IMR-90 (cell line): ENCODE results near the gene NEUROD4. TPM values are rescaled to one million over a fixed set of nuclear protein-coding genes. Genes with fewer than 3 reads are reported as not detected.

ENCODE experiments used
- ATAC-seq: fragments of 200-7000 bp; cut with Tn5 transposase; 2 replicates; pipeline ENCODE4 v1.9.1; 2020; ENCODE audit warnings: low read depth, mild to moderate bottlenecking, moderate library complexity
- BruUV-seq: library from RNA; stranded (reverse); fragments of 400-500 nt; replicated peaks from 2 replicates; lab custom pipeline; 2021; lab: Mats Ljungman, UMichigan
- CTCF ChIA-PET: fragments of 300-600 bp; formaldehyde crosslinking; extraction: SDS; loops from one replicate; lab custom pipeline; 2021; ENCODE audit warnings: antibody characterized with exemption; lab: Yijun Ruan, JAX
- POLR2A ChIA-PET: fragments of 300-600 bp; sonication (Branson Sonifier 250); formaldehyde crosslinking; loops from one replicate; lab custom pipeline; 2022; ENCODE audit warnings: antibody characterized with exemption; ENCODE audit not compliant: unreplicated experiment; lab: Charles Lee
- DNase-seq: peaks from one replicate; pipeline ENCODE4 v3.0.0; 2013
- H2AFZ ChIP-seq: replicated peaks from 2 replicates; pipeline ENCODE3; 2013; ENCODE audit warnings: low read length, mild to moderate bottlenecking; ENCODE audit not compliant: poor library complexity
- H2AK5ac ChIP-seq: 2 replicates; pipeline ENCODE4 v1.6.1; 2013; ENCODE audit warnings: low read depth, low read length, inconsistent platforms
- H2AK9ac ChIP-seq: replicated peaks from 2 replicates; pipeline ENCODE3; 2013; ENCODE audit warnings: mild to moderate bottlenecking, low read depth, low read length, moderate library complexity; ENCODE audit not compliant: poor library complexity
- H2BK120ac ChIP-seq: 2 replicates; pipeline ENCODE4 v1.6.1; 2013; ENCODE audit warnings: low read depth, low read length, inconsistent platforms
- H2BK15ac ChIP-seq: 3 replicates; pipeline ENCODE4 v1.6.1; 2013; ENCODE audit warnings: low read depth, low read length, inconsistent platforms
- H2BK20ac ChIP-seq: 2 replicates; pipeline ENCODE4 v1.6.1; 2013; ENCODE audit warnings: low read depth, mild to moderate bottlenecking, inconsistent platforms, low read length, moderate library complexity
- H2BK5ac ChIP-seq: 2 replicates; pipeline ENCODE4 v1.6.1; 2013; ENCODE audit warnings: mild to moderate bottlenecking, low read depth, low read length, inconsistent platforms; ENCODE audit not compliant: poor library complexity, severe bottlenecking
- H3K14ac ChIP-seq: replicated peaks from 2 replicates; pipeline ENCODE4 v1.6.1; 2013; ENCODE audit warnings: low read depth, low read length, inconsistent platforms
- H3K18ac ChIP-seq: 2 replicates; pipeline ENCODE4 v1.6.1; 2013; ENCODE audit warnings: low read depth, low read length, control low read depth
- H3K23ac ChIP-seq: 2 replicates; pipeline ENCODE4 v1.6.1; 2013; ENCODE audit warnings: low read depth, low read length, inconsistent platforms
- H3K27ac ChIP-seq: 2 replicates; pipeline ENCODE4 v1.5.1; 2013; ENCODE audit warnings: mild to moderate bottlenecking, control low read depth, low read length; ENCODE audit not compliant: insufficient read depth
- H3K27me3 ChIP-seq: 2 replicates; pipeline ENCODE4 v1.6.1; 2013; ENCODE audit warnings: low read length; ENCODE audit not compliant: control insufficient read depth, insufficient read depth
- H3K36me3 ChIP-seq: 2 replicates; pipeline ENCODE4 v1.6.1; 2013; ENCODE audit warnings: low read length, mixed read lengths; ENCODE audit not compliant: control insufficient read depth, insufficient read depth
- H3K4ac ChIP-seq: 2 replicates; pipeline ENCODE4 v1.6.1; 2013; ENCODE audit warnings: low read depth, low read length, inconsistent platforms
- H3K4me1 ChIP-seq: 2 replicates; pipeline ENCODE4 v1.6.1; 2013; ENCODE audit warnings: low read length, mixed read lengths; ENCODE audit not compliant: control insufficient read depth, insufficient read depth
- H3K4me2 ChIP-seq: 2 replicates; pipeline ENCODE4 v1.6.1; 2013; ENCODE audit warnings: low read depth, mild to moderate bottlenecking, control low read depth, low read length, moderate library complexity
- H3K4me3 ChIP-seq: 2 replicates; pipeline ENCODE4 v1.5.1; 2013; ENCODE audit warnings: low read depth, mild to moderate bottlenecking, control low read depth, low read length, moderate library complexity; ENCODE audit not compliant: insufficient read depth
- H3K56ac ChIP-seq: 2 replicates; pipeline ENCODE4 v1.6.1; 2013; ENCODE audit warnings: low read length, inconsistent platforms; ENCODE audit not compliant: insufficient read depth; ENCODE audit errors: extremely low read depth
- H3K79me1 ChIP-seq, 2 experiments: 2 replicates each; pipeline ENCODE4 v1.6.1; 2013; ENCODE audit warnings: low read length in 2 of 2, inconsistent platforms in 1 of 2, low read depth in 1 of 2
- H3K9ac ChIP-seq: 2 replicates; pipeline ENCODE4 v1.6.1; 2013; ENCODE audit warnings: low read depth, low read length, control low read depth
- H3K9me1 ChIP-seq: 2 replicates; pipeline ENCODE4 v1.6.1; 2013; ENCODE audit warnings: low read length, inconsistent platforms; ENCODE audit not compliant: insufficient read depth
- H3K9me3 ChIP-seq: 2 replicates; pipeline ENCODE4 v1.6.1; 2013; ENCODE audit warnings: low read length; ENCODE audit not compliant: control insufficient read depth, insufficient read depth
- H4K20me1 ChIP-seq: 2 replicates; pipeline ENCODE4 v1.6.1; 2013; ENCODE audit warnings: low read length, inconsistent platforms; ENCODE audit not compliant: insufficient read depth
- H4K5ac ChIP-seq: 2 replicates; pipeline ENCODE4 v1.6.1; 2013; ENCODE audit warnings: mild to moderate bottlenecking, low read depth, low read length, control low read depth
- H4K8ac ChIP-seq, 2 experiments: 2 replicates each; pipeline ENCODE4 v1.6.1; 2013; ENCODE audit warnings: low read depth in 2 of 2, low read length in 2 of 2, control low read depth in 1 of 2, inconsistent platforms in 1 of 2
- H4K91ac ChIP-seq: 2 replicates; pipeline ENCODE4 v1.6.1; 2013; ENCODE audit warnings: low read depth, low read length, inconsistent platforms; ENCODE audit not compliant: insufficient read depth
- BHLHE40 ChIP-seq: fragments of 150-350 bp; IDR thresholded peaks from 2 replicates; pipeline ENCODE4 v1.6.1; 2016; ENCODE audit warnings: mild to moderate bottlenecking, low read depth, low read length
- CEBPB ChIP-seq: IDR thresholded peaks from 2 replicates; pipeline ENCODE4 v1.6.1; 2012; ENCODE audit warnings: low read depth, low read length, improper control_type of control experiment
- CHD1 ChIP-seq: IDR thresholded peaks from 2 replicates; pipeline ENCODE4 v1.6.1; 2012; ENCODE audit warnings: low read depth, low read length, improper control_type of control experiment
- CTCF ChIP-seq: conservative IDR thresholded peaks from 2 replicates; pipeline ENCODE4 v1.5.1; 2012; ENCODE audit warnings: mild to moderate bottlenecking, low read depth, low read length, improper control_type of control experiment
- FOS ChIP-seq: fragments of 150-350 bp; IDR thresholded peaks from 2 replicates; pipeline ENCODE4 v1.6.1; 2016; ENCODE audit warnings: low read depth, low read length
- MAFK ChIP-seq: IDR thresholded peaks from 2 replicates; pipeline ENCODE4 v1.6.1; 2012; ENCODE audit warnings: low read depth, low read length, improper control_type of control experiment
- MAZ ChIP-seq: IDR thresholded peaks from 2 replicates; pipeline ENCODE4 v1.6.1; 2012; ENCODE audit warnings: low read depth, mild to moderate bottlenecking, low read length, improper control_type of control experiment, moderate library complexity, borderline replicate concordance
- MXI1 ChIP-seq: IDR thresholded peaks from 2 replicates; pipeline ENCODE4 v1.6.1; 2012; ENCODE audit warnings: low read depth, mild to moderate bottlenecking, low read length, moderate library complexity, borderline replicate concordance
- NFE2L2 ChIP-seq: fragments of 150-350 bp; IDR thresholded peaks from 2 replicates; pipeline ENCODE4 v1.6.1; 2016; ENCODE audit warnings: low read depth, mild to moderate bottlenecking, low read length
- POLR2A ChIP-seq: IDR thresholded peaks from 2 replicates; pipeline ENCODE4 v1.6.1; 2012; ENCODE audit warnings: mild to moderate bottlenecking, low read depth, low read length
- RAD21 ChIP-seq: IDR thresholded peaks from 2 replicates; pipeline ENCODE4 v1.6.1; 2012; ENCODE audit warnings: low read length, improper control_type of control experiment
- RCOR1 ChIP-seq: IDR thresholded peaks from 2 replicates; pipeline ENCODE4 v1.6.1; 2012; ENCODE audit warnings: mild to moderate bottlenecking, low read length, improper control_type of control experiment; ENCODE audit not compliant: insufficient replicate concordance
- RFX5 ChIP-seq: IDR thresholded peaks from 2 replicates; pipeline ENCODE4 v1.8.0; 2012; ENCODE audit warnings: low read depth, mild to moderate bottlenecking, low read length, moderate library complexity
- SMC3 ChIP-seq: fragments of 150-350 bp; IDR thresholded peaks from 2 replicates; pipeline ENCODE4 v1.6.1; 2016; ENCODE audit warnings: low read depth, mild to moderate bottlenecking, antibody characterized with exemption, low read length, moderate library complexity
- WGBS, 2 experiments: methylation state at CpG; one replicate each; pipeline versions ENCODE4 v1.1.5 to v1.1.7; 2013; ENCODE audit warnings: missing lambda C conversion rate in 2 of 2; ENCODE audit not compliant: insufficient read length in 1 of 2; ENCODE audit errors: extremely low coverage in 2 of 2; 5-methylcytosine and 5-hydroxymethylcytosine counted together
- dilution Hi-C: fragments of 300-500 bp; cut with HindIII; formaldehyde crosslinking; loops from one replicate; pipeline ENCODE4 v1.14.3; 2018; ENCODE audit warnings: low sequenced_read_pairs; ENCODE audit not compliant: unreplicated experiment
- in situ Hi-C: fragments of 300-500 bp; cut with MboI; formaldehyde crosslinking; loops from 3 replicates; pipeline ENCODE4 v1.14.3; 2019; ENCODE audit warnings: low sequenced_read_pairs, inconsistent platforms, mixed read lengths
- intact Hi-C: fragments of 100-400 bp; cut with micrococcal nuclease; formaldehyde crosslinking; loops from 2 replicates; pipeline ENCODE4 v1.10.0; 2022
- polyA plus RNA-seq, 3 experiments: library from polyadenylated mRNA; depleted of rRNA; stranded (reverse); fragments of >200 nt; gene quantifications; 2 replicates each; pipeline ENCODE4 v1.2.3, GENCODE V29; 2012; ENCODE audit warnings: low replicate concordance in 1 of 3
- total RNA-seq: library from RNA; depleted of rRNA; stranded (reverse); fragments of >200 nt; gene quantifications from 2 replicates; pipeline ENCODE4 v1.2.3, GENCODE V29; 2012
- TF ChIP-seq, protein P1 (sequence below): fragments of 150-350 bp; IDR thresholded peaks from 2 replicates; pipeline ENCODE4 v1.6.1; 2016; ENCODE audit warnings: low read depth, mild to moderate bottlenecking, low read length, moderate library complexity, borderline replicate concordance
- TF ChIP-seq, protein P2 (sequence below): fragments of 150-350 bp; IDR thresholded peaks from 2 replicates; pipeline ENCODE4 v1.6.1; 2017; ENCODE audit warnings: mild to moderate bottlenecking, antibody characterized with exemption, low read length, low read depth

Gene NEUROD4
- total and polyA plus RNA-seq, 2 of the 4 experiments (the other 2 are of a cell fraction): not detected

- no peaks in the 10 kb centered on the region for H3K9me3 ChIP-seq
- H3K14ac ChIP-seq: no peak overlapping the region
- TF ChIP-seq CTCF (no peak), NFE2L2 (no peak), MAFK (no peak), CHD1 (no peak), MAZ (no peak), MXI1 (no peak), BHLHE40 (no peak), RCOR1 (no peak), SMC3 (no peak), RFX5 (no peak), FOS (no peak), CEBPB (no peak), POLR2A (no peak), RAD21 (no peak)
- TF ChIP-seq, protein P1, sequence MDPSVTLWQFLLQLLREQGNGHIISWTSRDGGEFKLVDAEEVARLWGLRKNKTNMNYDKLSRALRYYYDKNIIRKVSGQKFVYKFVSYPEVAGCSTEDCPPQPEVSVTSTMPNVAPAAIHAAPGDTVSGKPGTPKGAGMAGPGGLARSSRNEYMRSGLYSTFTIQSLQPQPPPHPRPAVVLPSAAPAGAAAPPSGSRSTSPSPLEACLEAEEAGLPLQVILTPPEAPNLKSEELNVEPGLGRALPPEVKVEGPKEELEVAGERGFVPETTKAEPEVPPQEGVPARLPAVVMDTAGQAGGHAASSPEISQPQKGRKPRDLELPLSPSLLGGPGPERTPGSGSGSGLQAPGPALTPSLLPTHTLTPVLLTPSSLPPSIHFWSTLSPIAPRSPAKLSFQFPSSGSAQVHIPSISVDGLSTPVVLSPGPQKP: no peak
- TF ChIP-seq, protein P2, sequence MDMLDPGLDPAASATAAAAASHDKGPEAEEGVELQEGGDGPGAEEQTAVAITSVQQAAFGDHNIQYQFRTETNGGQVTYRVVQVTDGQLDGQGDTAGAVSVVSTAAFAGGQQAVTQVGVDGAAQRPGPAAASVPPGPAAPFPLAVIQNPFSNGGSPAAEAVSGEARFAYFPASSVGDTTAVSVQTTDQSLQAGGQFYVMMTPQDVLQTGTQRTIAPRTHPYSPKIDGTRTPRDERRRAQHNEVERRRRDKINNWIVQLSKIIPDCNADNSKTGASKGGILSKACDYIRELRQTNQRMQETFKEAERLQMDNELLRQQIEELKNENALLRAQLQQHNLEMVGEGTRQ: no peak
- H3K56ac ChIP-seq: no peak overlapping the region
- H3K4me2 ChIP-seq: no peak overlapping the region
- H4K91ac ChIP-seq: no peak overlapping the region
- no peak overlapping the region for H3K27ac ChIP-seq
- no peak overlapping the region for H3K18ac ChIP-seq
- H2AFZ ChIP-seq: no peak overlapping the region
- H3K23ac ChIP-seq: no peak overlapping the region
- H3K79me1 ChIP-seq: no peaks in the 10 kb centered on the region
- H4K5ac ChIP-seq: no peak overlapping the region
- H2AK5ac ChIP-seq: no peak overlapping the region
- H3K4ac ChIP-seq: no peak overlapping the region
- H2BK120ac ChIP-seq: no peak overlapping the region
- no peaks in the 10 kb centered on the region for H4K20me1 ChIP-seq
- H3K36me3 ChIP-seq: no peaks in the 10 kb centered on the region
- H3K9ac ChIP-seq: no peak overlapping the region
- H2BK20ac ChIP-seq: no peak overlapping the region
- ATAC-seq: no peak
- ChIA-PET POLR2A (no interaction called here), CTCF (interaction anchor here (0.7 to 1.1 kb wide), 2 partner anchors 26 to 85 kb away, joined by 3 to 4 read pairs; no protein-coding TSS in a partner anchor)
- no peak overlapping the region for H2BK15ac ChIP-seq
- no peak for DNase-seq
- dilution Hi-C loops: no loop called here
- H3K9me1 ChIP-seq: no peaks in the 10 kb centered on the region
- intact Hi-C loops: no loop called here
- H4K8ac ChIP-seq: no peak overlapping the region
- H2AK9ac ChIP-seq: no peak overlapping the region
- BruUV-seq: no TSS peak
- no peaks in the 10 kb centered on the region for H3K4me1 ChIP-seq
- no peak overlapping the region for H3K4me3 ChIP-seq
- no peak overlapping the region for H2BK5ac ChIP-seq
- in situ Hi-C loops: no loop called here
- H3K27me3 ChIP-seq: peaks cover 3% of the 10 kb centered on the region
- WGBS, 2 experiments: no CpG with 5 or more reads among the region's 2 CpGs
Observed at GRCh38 chr12:54983536-54984101, 36.2 kb upstream of the NEUROD4 start.
